NCI-H345 (cell line): Measurements from ENCODE around the gene SLC16A3.

Source experiments
- DNase-seq: peaks from one replicate; lab custom pipeline; 2025; lab: John Stamatoyannopoulos, UW

The SLC16A3 gene

DNA sequence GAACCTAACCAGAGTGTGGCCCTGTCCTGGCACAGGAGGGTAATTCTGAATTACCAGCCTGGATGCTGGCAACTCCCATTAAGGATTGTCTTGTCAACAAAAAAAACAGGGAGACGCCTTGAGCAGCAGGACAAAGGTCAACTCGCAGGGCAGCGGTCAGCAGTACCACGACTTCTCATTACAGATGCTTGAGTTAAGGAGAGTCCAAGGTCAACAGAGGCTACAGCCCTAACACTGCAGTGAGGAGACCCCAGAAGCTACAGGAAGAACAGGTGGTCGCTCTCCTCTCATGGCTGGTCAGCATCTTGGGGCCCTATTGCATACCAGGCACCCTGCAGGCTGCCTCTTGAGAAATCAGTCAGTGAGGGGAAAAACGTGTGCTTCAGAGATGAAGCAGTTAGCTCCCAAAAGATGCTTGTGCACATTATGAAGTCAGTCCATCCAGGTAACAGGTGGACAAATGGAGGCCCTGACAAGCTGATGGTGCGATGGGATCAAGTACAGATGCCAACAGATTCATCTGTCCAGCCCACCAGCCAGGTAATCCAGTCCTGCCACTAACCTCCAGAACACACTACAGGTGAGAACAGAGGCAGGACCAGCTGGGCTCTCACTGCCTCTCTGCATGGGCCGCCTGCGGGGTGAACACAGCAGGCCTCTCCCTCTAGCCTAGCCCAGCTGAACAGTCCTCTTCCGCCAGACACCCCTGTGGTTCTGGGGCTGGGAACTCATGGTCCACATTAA is 40.5 kb downstream of the SLC16A3 start:
- no peak for DNase-seq

DNA sequence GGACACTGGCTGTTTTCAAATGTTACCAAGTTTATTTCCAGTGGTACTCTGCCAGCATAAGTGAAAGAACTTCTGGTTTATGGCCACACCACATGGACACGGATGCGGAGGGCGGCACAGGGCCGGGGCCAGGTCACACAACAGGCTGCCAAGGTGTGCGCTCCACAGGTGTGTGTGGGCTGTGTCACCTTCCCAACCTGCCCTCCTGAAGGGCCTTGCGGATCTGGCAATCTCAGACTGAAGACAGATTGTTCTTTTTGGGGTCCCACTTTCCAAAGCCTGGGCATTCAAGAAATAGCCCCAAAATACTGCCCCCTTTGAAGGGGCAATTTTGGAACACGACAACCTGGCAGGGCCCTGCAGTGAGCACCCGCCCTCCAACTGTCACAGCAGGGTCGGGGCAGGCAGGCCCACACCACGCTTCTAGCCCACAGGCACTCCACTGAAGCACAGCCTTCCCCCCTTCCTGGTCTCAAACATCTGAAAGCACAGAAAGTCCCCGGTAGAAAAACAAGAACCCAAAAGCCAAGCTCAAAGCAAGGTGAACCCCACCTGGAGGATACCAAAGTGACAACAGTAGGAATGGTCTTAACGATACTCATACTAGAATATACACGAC is 41.1 kb downstream of the SLC16A3 start:
- no peak for DNase-seq

DNA sequence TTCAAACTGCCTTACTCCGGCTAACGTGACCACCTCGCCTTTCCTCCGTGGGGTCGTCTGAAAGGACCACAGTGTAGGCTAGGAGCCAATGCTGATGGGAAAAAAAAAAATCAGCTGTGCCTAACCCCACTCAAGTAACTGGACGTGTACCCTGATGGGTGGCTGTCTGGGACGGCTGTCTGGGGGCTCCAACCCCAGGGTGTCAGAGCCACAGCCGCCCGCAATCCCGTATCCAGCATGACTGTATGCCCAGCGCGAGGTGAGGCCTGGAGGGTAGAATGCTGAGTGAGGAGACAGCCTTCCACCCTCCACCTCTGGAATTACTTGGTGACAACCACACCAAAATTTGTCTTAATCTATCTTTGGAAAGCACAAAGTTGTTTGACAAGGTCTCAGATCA is 41.8 kb downstream of the SLC16A3 start:
- no peak for DNase-seq

DNA sequence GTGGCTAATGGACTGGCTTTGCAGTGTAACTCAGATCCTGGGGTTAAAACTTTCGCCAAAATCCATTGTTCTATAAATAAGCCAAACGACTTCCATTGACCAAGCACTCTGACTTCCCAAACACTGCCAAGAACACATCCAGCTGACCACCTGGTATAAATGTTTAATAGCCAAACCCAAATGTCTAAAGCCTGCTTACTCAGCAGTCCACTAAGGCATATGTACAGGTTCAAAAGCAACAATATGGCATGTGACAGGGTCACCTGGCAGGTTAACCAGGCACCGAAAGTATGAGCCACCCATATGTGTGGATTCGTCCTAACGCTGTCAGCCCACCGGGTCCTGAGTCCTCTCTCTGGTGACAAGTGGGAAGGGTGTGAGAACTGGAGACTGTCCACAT is 42.6 kb downstream of the SLC16A3 start:
- no peak for DNase-seq

DNA sequence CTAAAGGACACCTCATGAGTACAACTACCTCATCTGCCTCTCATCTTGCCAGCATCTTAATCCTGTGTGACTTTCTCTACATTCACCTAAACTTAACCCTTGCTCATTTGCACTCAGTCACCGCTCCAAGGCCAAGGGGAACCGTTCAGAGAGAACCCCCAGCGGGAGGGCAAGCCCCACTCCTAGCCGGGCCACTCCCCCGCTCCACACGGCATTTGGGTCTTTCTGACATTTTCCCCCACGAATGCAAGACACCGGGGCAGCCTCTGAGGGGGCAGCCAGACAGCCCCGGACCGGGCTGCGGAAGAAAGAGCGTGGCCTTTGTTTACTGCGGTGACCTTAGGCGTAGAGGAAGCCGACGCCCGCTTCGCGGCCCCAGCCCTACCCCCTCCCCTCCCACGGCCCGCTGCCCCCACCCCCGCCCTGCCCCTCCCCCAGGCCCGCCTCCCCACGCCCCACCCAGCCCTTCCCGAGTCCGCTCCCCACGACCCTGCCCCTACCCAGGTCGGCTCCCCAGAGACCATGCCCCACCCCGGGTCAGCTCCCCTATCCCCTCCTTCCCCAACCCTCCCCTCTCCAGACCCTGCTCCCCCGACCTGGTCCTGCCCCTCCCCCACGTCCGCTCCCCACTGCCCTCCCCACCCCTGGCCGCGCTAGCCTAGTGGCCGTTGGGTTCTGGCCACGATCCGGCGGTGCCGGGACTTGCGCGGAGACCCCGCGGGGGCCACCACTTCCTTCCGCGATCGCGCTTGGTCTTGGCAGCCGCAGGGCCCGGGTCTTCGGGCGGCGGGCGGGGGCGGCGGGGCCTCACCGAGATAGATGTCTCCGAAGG is 43.9 kb downstream of the SLC16A3 start:
- peak; percentile 51 for DNase-seq

DNA sequence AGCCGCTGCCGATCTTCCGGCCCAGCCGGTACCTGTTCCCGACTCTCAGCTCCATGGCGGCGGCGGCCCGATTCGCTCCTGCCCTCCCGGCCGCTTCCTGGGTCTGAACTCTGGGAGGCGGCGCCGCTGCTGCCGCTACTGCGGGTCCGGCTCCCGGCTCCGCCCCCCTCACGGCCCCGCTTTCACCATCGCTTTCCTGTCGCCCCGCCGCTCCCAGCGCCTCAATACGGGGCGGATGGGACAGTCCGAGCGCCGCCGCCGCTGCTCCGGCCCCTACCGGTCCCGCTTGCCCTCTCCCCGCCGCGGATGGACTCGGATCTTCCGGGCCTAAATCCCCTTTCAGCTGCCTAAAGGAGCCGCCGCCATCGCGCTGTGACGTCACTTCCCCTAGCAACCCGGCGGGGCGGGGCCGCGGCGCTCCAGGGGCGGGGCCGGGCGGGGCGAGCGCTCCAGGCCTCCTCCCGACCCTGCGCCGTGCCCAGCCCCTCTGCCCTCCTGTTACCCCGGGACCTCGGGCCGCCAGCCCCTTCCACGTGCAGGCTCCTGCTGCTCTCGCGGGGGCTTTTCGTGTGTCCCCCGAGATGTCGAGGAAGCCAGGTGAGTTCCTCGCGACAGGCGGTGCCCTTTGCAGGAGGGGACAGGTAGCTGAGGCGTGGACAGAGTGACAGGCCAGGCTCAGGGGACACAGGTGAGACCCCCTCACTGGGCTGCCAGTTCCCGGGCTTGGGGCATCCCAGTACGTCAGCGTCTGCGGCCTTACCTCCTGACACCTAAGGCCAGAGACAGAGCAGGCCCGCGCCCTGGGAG is 44.7 kb downstream of the SLC16A3 start, which contains the start of gene CSNK1D:
Gene CSNK1D (minus strand): TSS at position 374 of the 807 bp plus-strand sequence. CDS start 319 bp downstream, at position 55.
- DNase-seq: peak; percentile 89

DNA sequence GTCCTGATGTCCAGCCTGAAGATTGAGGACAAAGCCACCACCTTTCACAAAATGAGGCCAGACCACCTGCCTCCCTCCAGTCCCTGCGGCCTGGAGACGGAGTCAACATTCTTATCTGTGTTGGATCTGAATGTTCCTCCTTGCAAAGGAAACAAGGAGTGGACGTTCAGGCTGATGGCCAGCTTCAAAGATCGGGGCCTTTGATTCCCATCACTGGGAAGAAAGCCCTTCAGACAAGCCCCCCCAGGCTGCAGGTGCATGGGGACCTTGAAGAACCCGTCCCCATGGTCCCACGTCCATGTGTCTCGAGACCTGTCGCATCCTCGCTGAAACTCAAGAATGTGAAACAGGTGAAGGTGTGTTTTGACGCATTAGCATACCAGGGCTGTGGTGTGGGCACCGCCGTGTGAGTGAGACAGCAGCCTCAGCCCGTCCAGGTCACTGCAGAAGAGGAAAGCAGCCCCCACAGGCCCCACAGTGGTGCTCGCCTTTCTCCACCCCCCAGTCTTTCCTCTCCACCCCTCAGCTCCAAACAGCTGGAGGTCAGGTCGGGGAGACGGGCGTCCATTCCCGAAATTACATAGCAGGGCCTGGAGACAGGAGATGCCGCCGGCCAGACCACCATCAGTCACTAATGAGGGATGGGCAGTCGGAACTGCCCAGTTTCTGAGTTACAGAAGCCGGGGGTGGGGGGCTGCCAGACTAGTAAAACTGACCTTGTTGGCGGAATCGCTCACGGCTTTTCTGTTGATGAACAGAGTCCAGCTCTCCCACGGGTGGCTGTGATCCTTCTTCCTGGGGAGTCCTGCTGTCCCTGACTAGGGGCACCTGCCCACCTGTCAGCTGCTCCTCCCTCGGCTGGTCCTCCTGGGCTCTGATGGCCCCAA is 45.5 kb downstream of the SLC16A3 start:
- no peak for DNase-seq

DNA sequence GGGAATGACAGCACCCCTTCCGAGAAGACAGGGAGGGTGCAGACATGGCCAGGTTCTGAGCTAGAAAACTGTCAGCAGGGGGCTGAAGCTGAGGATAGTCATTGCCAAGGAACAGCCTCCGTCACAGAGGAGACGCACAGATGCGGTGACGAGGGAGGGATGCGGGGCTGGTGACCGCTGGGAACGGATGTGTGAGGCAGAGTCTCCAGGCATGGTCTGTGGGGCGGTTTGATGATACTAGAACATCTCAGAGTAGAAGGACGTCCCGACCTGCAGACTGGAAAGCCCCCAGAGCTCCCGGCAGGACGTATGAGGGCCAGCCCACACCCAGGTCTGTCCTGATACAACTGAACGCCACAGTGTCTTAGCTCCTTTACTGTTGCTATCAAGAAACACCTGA is 46.5 kb downstream of the SLC16A3 start:
- DNase-seq: no peak

DNA sequence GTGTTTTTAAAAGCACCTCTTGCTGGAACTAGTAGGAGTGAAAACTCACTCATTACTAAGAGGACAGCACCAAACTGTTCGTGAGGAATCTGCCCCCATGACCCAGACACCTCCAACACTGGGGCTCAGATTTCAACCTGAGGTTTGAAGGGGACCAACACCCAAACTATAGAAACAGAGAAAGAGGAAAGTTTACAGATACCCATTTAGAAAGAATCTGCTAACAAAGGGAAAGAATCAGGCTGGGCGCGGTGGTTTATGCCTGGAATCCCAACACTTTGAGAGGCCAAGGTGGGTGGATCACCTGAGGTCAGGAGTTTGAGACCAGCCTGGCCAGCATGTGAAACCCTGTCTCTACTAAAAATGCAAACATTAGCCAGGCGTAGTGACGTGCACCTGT is 48.1 kb downstream of the SLC16A3 start:
- no peak for DNase-seq

DNA sequence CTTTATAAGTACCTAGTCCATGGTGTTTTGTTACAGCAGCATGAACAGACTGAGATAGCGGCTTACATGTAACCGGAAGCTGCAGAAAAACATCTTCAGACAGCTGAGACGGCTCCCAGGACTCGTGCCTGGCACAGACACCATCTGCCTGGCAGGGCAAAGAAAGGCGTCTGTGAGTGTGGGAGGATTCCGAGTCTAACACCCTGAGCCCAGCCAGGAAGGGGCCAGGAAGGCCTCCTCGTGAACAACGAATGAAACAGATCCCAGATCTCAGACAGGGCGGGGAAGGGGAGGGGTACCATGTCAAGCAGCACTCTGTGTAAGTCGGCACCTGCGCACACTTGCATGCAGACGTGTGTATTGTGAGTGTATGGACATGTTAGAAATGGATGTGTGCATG is 49.0 kb downstream of the SLC16A3 start:
- no peak for DNase-seq

DNA sequence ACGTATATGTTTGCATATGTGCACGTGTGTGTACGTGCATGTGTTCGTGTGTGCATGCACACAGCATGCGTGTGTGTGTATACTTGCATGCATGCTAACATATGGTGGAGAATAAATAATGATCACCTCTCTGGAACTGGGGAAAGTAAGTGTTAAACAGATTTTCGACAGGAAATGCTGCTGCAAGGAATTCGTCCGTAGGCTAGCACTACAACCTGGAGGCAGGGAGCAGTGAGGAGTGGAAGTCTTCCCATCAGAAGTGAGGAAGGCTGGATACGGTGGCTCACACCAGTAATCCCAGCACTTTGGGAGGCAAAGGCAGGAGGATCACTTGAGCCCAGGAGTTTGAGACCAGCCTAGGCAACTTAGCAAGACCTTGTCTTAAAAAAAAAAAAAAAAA is 49.5 kb downstream of the SLC16A3 start:
- DNase-seq: no peak

DNA sequence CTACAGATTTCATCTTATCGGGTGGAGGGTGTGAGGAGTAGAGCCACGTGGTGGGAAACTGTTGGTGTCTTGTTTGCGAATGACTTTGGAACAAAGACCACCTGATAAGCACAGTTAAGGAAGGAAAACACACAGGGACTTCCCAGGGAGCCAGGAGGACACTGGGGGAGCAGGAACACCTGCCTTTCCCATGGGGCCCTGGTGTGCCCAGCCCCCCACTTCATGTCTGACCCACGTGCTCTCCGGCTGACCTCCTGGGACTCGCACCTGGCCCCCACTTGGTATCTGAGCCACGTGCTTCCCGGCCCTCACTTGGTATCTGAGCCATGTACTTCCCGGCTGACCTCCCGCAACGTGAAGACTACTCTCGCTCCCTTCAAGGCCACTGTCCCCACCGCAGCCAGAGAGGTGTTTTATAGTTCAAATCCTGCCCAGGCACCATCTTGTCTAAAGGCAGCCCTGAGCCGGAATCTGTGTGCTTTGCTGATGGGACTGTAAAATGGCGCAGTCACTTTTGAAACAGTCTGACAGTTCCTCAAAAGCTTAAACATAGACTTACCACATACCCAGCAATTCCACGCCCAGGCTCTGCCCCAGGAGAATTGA is 50.0 kb downstream of the SLC16A3 start:
- peak; percentile 68 for DNase-seq

DNA sequence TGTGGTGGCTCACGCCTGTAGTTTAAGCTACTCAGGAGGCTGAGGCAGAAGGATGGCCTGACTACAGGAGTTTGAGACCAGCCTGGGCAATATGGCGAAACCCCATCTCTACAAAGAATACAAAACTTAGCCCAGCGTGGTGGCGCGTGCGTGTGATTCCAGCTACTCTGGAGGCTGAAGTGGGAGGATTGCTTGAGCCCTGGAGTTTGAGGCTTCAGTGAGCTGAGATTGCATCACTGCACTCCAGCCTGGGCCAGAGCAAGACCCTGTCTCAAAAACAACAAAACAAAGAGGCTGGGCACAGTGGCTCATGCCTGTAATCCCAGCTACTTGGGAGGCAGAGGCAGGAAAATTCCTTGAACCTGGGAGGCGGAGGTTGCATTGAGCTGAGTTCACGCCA is 51.7 kb downstream of the SLC16A3 start:
- DNase-seq: no peak

DNA sequence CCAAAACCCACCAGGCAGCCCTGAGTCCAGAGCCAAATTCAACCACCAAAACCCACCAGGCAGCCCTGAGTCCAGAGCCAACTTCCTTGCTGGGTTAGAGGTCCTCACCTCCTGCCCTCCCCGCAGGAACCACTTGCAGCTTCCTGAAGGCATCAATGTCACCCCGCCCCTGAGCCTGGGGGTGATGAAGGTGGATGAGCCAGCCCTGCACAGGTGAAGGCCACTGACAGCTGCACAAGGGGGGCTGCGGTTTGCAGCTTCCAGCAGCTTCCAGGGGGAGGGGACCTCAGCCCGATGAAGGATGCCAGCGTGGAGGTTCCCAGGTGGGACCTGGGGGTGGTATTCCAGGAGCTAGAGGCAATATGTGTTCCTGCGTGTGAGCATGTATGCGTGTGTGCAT is 52.2 kb downstream of the SLC16A3 start:
- no peak for DNase-seq

DNA sequence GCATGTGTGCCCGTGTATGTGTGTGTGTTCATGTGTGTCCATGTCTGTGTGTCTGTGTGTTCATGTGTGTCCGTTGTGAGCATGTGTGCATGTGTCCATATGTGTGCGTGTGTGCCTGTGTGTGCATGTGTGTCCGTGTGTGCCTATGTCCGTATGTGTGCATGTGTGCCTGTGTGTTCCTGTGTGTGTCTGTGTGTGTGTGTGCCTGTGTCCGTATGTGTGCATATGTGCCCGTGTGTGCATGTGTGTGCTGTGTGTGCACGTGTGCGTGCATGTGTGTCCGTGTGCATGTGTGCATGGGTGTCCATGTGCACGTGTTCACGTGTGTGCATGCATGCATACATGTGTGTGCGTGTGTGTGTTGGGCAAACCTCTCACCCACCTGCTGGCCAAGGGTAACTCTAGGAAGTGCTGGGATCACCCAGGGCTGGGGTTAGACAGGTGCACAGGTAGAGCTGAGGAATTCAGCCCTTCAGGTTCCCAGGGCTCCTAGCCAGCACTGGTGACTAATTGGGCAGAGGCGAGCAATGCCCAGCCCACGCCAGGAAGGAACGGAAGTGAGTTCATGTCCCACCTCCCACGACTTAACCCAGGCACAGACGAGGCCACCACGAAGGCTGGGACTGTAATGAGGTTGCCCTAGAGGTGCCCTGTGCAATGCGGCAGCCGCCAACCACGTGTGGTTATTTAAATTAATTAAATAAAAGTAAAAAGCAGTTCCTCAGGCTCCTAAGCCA is 52.8 kb downstream of the SLC16A3 start:
- DNase-seq: no peak

DNA sequence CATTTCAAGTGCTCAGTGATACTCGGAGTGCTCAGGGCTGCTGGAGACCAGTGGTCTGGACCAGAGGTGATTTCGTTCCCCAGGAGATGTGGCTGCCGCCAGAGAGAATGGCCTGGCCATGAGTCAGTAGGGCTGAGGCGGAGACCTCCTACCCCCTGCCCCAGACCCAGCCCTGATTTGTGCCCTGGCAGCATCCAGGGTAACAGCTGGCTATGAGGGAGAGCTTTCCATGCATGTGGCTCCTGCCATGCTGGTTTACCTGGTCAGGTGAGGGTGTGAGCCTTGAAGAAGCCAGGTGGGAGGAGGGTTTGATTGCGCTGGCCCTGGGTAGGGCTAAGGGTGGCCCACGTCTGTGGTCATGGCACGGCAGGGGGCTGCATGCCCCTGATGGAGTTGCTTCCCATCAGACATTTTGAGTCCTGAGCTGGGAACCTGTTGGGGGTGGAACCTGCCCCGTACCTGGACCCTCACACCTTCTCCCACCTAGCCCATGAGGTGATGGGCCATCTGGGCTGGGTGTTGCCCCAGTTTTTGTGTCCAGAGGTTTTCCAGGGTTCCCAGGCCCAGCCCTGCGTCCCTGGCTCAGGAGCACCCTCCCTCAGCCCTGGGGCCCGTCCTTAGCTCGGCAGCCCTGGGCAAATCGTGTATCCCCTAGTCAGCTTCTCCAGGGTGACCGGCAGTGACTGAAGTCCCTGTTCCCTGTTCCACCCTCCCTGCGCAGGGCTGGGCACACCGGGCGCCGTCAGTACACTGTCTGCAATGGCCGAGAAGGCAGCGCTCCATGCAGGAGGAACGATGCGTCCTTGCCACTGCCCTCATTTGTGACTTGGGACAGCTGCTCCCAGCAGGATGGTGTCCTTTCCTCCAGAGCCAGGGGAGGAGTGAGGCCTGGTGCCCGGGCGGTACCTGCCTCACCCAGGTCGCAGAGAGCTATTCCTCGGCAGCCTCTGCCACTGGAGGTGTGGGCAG is 53.7 kb downstream of the SLC16A3 start:
- DNase-seq: no peak

DNA sequence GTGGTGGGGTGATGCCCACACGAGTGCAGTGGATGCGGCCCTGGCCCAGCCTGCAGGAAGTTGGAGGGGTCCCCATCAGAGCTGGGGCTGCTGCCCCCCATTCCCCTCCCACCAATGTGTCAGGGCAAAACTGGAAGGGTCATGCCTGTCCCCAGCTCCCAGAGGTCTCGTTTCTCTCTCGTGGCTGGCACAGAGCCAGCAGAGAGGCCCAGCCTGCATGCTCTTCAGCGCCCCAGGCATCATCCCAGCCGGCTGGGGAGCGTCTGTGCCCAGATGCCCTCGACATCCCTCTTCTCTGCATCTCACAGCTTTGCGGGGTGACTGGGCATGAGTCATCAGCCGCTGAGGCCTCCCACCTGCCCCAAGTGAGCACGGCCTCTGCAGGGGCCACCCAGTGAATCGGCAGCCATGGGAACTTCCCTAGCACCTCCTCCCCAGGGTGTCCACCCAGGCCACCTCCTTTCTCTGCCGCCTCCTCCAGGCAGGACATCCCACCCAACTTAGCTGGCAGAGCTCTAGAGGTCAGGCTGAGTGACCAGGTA is 54.4 kb downstream of the SLC16A3 start:
- peak; percentile 89 for DNase-seq

DNA sequence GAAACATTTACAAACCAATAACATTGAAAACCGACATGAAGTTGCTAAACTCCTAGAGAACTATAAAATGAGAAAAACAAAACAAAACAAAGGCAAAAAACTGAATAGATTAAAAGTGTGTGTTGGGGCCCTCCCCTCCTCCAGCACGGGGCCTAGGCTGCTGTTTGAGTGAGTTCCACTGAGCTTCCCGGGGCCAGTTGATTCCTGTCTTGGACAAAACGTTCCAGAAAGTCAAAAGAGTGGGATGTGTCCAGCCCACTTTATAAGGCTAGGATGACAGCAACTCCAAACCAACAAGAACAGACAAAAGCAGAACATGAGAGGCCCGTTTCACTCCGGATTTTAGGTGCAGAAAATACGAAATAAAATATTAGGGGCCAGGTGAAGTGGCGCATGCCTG is 56.3 kb downstream of the SLC16A3 start:
- DNase-seq: no peak
